Measurements from ENCODE around the gene KAZN. TPM values are rescaled to one million over a fixed set of nuclear protein-coding genes. Genes with fewer than 3 reads are reported as not detected.

The KAZN gene
- total RNA-seq, 2 donors from 2014 or later = 0.22 to 0.74 TPM

GRCh38 chr1:15103906-15104305 is 505.4 kb downstream of the KAZN start:
- peaks cover 5% of the 10 kb centered on the region for H3K4me1 Mint-ChIP-seq
- H3K27me3 Mint-ChIP-seq = peaks cover 29% of the 10 kb centered on the region
- no peaks in the 10 kb centered on the region for H3K9me3 Mint-ChIP-seq
- no peak for ATAC-seq (replicated peaks)
- no peak overlapping the region for H3K4me3 Mint-ChIP-seq
- no peaks in the 10 kb centered on the region for H3K36me3 Mint-ChIP-seq (ENCODE audit: low read depth)
- no peak overlapping the region for H3K27ac Mint-ChIP-seq

- no peak for ATAC-seq (replicated peaks)
- Mint-ChIP-seq H3K27ac (no peak overlapping the region), H3K36me3 (ENCODE audit: low read depth) (no peaks in the 10 kb centered on the region), H3K9me3 (no peaks in the 10 kb centered on the region), H3K4me1 (peaks cover 5% of the 10 kb centered on the region), H3K27me3 (peaks cover 21% of the 10 kb centered on the region), H3K4me3 (no peak overlapping the region)
Measured at GRCh38 chr1:15104768-15105167, 506.3 kb downstream of the KAZN start.

GRCh38 chr1:15106608-15107007 is 508.1 kb downstream of the KAZN start:
- Mint-ChIP-seq H3K27ac (no peak overlapping the region), H3K4me3 (no peak overlapping the region), H3K9me3 (no peaks in the 10 kb centered on the region), H3K4me1 (no peaks in the 10 kb centered on the region), H3K36me3 (ENCODE audit: low read depth) (no peaks in the 10 kb centered on the region), H3K27me3 (peaks cover 4% of the 10 kb centered on the region)
- no peak for ATAC-seq (replicated peaks)

GRCh38 chr1:15107058-15107687 is 508.7 kb downstream of the KAZN start:
- Mint-ChIP-seq H3K27ac (no peak overlapping the region), H3K36me3 (ENCODE audit: low read depth) (no peaks in the 10 kb centered on the region), H3K9me3 (no peaks in the 10 kb centered on the region), H3K4me1 (peaks cover 3% of the 10 kb centered on the region), H3K27me3 (no peaks in the 10 kb centered on the region), H3K4me3 (no peak overlapping the region)
- ATAC-seq (replicated peaks) = no peak

- Mint-ChIP-seq H3K4me1 (peaks cover 4% of the 10 kb centered on the region), H3K4me3 (no peak overlapping the region), H3K9me3 (no peaks in the 10 kb centered on the region), H3K27ac (no peak overlapping the region), H3K27me3 (no peaks in the 10 kb centered on the region), H3K36me3 (ENCODE audit: low read depth) (no peaks in the 10 kb centered on the region)
- ATAC-seq (replicated peaks) = no peak
Measured at GRCh38 chr1:15107911-15108310, 509.4 kb downstream of the KAZN start.

GRCh38 chr1:15110128-15110866 is 511.8 kb downstream of the KAZN start:
- ATAC-seq (replicated peaks) = no peak
- Mint-ChIP-seq H3K27me3 (peaks cover 4% of the 10 kb centered on the region), H3K27ac (no peak overlapping the region), H3K9me3 (no peaks in the 10 kb centered on the region), H3K4me3 (no peak overlapping the region), H3K4me1 (peaks cover 4% of the 10 kb centered on the region), H3K36me3 (ENCODE audit: low read depth) (no peaks in the 10 kb centered on the region)

- no peak overlapping the region for H3K27ac Mint-ChIP-seq
- H3K4me1 Mint-ChIP-seq = peaks cover 4% of the 10 kb centered on the region
- H3K9me3 Mint-ChIP-seq = no peaks in the 10 kb centered on the region
- no peak overlapping the region for H3K4me3 Mint-ChIP-seq
- no peak for ATAC-seq (replicated peaks)
- peaks cover 6% of the 10 kb centered on the region for H3K27me3 Mint-ChIP-seq
- H3K36me3 Mint-ChIP-seq (ENCODE audit: low read depth) = no peaks in the 10 kb centered on the region
Measured at GRCh38 chr1:15110867-15111230, 512.4 kb downstream of the KAZN start.

- Mint-ChIP-seq H3K4me3 (no peak overlapping the region), H3K27ac (no peak overlapping the region), H3K4me1 (peaks cover 4% of the 10 kb centered on the region), H3K27me3 (peaks cover 7% of the 10 kb centered on the region), H3K36me3 (ENCODE audit: low read depth) (no peaks in the 10 kb centered on the region), H3K9me3 (no peaks in the 10 kb centered on the region)
- no peak for ATAC-seq (replicated peaks)
Measured at GRCh38 chr1:15113146-15113545, 514.7 kb downstream of the KAZN start.

GRCh38 chr1:15114884-15115283 is 516.4 kb downstream of the KAZN start:
- Mint-ChIP-seq H3K27ac (no peak overlapping the region), H3K4me3 (no peak overlapping the region), H3K36me3 (ENCODE audit: low read depth) (no peaks in the 10 kb centered on the region), H3K9me3 (no peaks in the 10 kb centered on the region), H3K4me1 (peaks cover 4% of the 10 kb centered on the region), H3K27me3 (peaks cover 7% of the 10 kb centered on the region)
- no peak for ATAC-seq (replicated peaks)

GRCh38 chr1:15115542-15116330 is 517.3 kb downstream of the KAZN start:
- no peak for ATAC-seq (replicated peaks)
- Mint-ChIP-seq H3K4me3 (no peak overlapping the region), H3K4me1 (peaks cover 4% of the 10 kb centered on the region), H3K36me3 (ENCODE audit: low read depth) (no peaks in the 10 kb centered on the region), H3K27me3 (peaks cover 7% of the 10 kb centered on the region), H3K27ac (no peak overlapping the region), H3K9me3 (no peaks in the 10 kb centered on the region)

GRCh38 chr1:15116966-15117365 is 518.5 kb downstream of the KAZN start:
- no peaks in the 10 kb centered on the region for H3K9me3 Mint-ChIP-seq
- H3K27me3 Mint-ChIP-seq = peaks cover 7% of the 10 kb centered on the region
- no peak overlapping the region for H3K27ac Mint-ChIP-seq
- no peak for ATAC-seq (replicated peaks)
- H3K4me3 Mint-ChIP-seq = no peak overlapping the region
- H3K4me1 Mint-ChIP-seq = peaks cover 3% of the 10 kb centered on the region
- H3K36me3 Mint-ChIP-seq (ENCODE audit: low read depth) = no peaks in the 10 kb centered on the region

- Mint-ChIP-seq H3K4me3 (no peak overlapping the region), H3K9me3 (no peaks in the 10 kb centered on the region), H3K36me3 (ENCODE audit: low read depth) (no peaks in the 10 kb centered on the region), H3K27me3 (peaks cover 7% of the 10 kb centered on the region), H3K27ac (no peak overlapping the region), H3K4me1 (no peaks in the 10 kb centered on the region)
- no peak for ATAC-seq (replicated peaks)
Measured at GRCh38 chr1:15117671-15118325, 519.3 kb downstream of the KAZN start.

GRCh38 chr1:15118579-15118978 is 520.1 kb downstream of the KAZN start:
- Mint-ChIP-seq H3K27ac (no peak overlapping the region), H3K4me3 (no peak overlapping the region), H3K4me1 (no peaks in the 10 kb centered on the region), H3K9me3 (no peaks in the 10 kb centered on the region), H3K36me3 (ENCODE audit: low read depth) (no peaks in the 10 kb centered on the region), H3K27me3 (peaks cover 7% of the 10 kb centered on the region)
- no peak for ATAC-seq (replicated peaks)

- Mint-ChIP-seq H3K27ac (no peak overlapping the region), H3K4me1 (no peaks in the 10 kb centered on the region), H3K27me3 (peaks cover 3% of the 10 kb centered on the region), H3K4me3 (no peak overlapping the region), H3K36me3 (ENCODE audit: low read depth) (no peaks in the 10 kb centered on the region), H3K9me3 (no peaks in the 10 kb centered on the region)
- ATAC-seq (replicated peaks) = no peak
Measured at GRCh38 chr1:15120251-15120945, 521.9 kb downstream of the KAZN start.
